Astrocyte (in vitro differentiated cells and primary cell): ENCODE data around the gene IL25. TPM values are rescaled to one million over a fixed set of nuclear protein-coding genes. Genes with fewer than 3 reads are reported as not detected.

Experiments
- DNase-seq: peaks from one replicate; pipeline ENCODE4 v3.0.0-alpha.2; 2010; ENCODE audit warnings: low read depth
- FAIRE-seq: peaks from 2 replicates; lab custom pipeline; 2011; peaks lifted over from hg19 to GRCh38; lab: Jason Lieb, UNC
- H2AFZ ChIP-seq: 2 replicates; pipeline ENCODE4 v1.6.0; 2012; ENCODE audit warnings: low read depth, low read length, inconsistent platforms
- H3K27ac ChIP-seq: 2 replicates; pipeline ENCODE4 v1.5.1; 2011; ENCODE audit warnings: low read depth, low read length, inconsistent platforms
- H3K27me3 ChIP-seq: 2 replicates; pipeline ENCODE4 v1.6.0; 2011; ENCODE audit warnings: low read length, inconsistent platforms; ENCODE audit not compliant: insufficient read depth
- H3K36me3 ChIP-seq: 2 replicates; pipeline ENCODE4 v1.5.1; 2011; ENCODE audit warnings: low read length, inconsistent platforms; ENCODE audit not compliant: insufficient read depth
- H3K4me1 ChIP-seq: 2 replicates; pipeline ENCODE4 v1.5.1; 2011; ENCODE audit warnings: low read length, inconsistent platforms; ENCODE audit not compliant: insufficient read depth
- H3K4me2 ChIP-seq: 2 replicates; pipeline ENCODE4 v1.6.0; 2012; ENCODE audit warnings: low read length, inconsistent platforms
- H3K4me3 ChIP-seq: 2 replicates; pipeline ENCODE4 v1.5.1; 2011; ENCODE audit warnings: low read depth, mild to moderate bottlenecking, low read length, inconsistent platforms; ENCODE audit not compliant: insufficient read depth
- H3K79me2 ChIP-seq: 2 replicates; pipeline ENCODE4 v1.6.0; 2012; ENCODE audit warnings: mild to moderate bottlenecking, low read length, inconsistent platforms; ENCODE audit not compliant: insufficient read depth
- H3K9ac ChIP-seq: 2 replicates; pipeline ENCODE4 v1.6.0; 2012; ENCODE audit warnings: mild to moderate bottlenecking, low read length, inconsistent platforms
- H3K9me3 ChIP-seq: 2 replicates; pipeline ENCODE4 v1.5.1; 2012; ENCODE audit warnings: low read depth, mild to moderate bottlenecking, low read length, inconsistent platforms; ENCODE audit not compliant: insufficient read depth
- H4K20me1 ChIP-seq: 2 replicates; pipeline ENCODE4 v1.6.0; 2012; ENCODE audit warnings: low read length, inconsistent platforms; ENCODE audit not compliant: insufficient read depth
- H3K27ac Mint-ChIP-seq: one replicate; pipeline ENCODE4 v1.8.0; 2021; ENCODE audit warnings: mild to moderate bottlenecking, mixed read lengths; ENCODE audit not compliant: unreplicated experiment
- H3K27me3 Mint-ChIP-seq: one replicate; pipeline ENCODE4 v1.8.0; 2021; ENCODE audit warnings: low read depth, mixed read lengths; ENCODE audit not compliant: unreplicated experiment
- H3K36me3 Mint-ChIP-seq: one replicate; pipeline ENCODE4 v1.8.0; 2021; ENCODE audit warnings: low read depth, mixed read lengths; ENCODE audit not compliant: unreplicated experiment
- H3K4me1 Mint-ChIP-seq: one replicate; pipeline ENCODE4 v1.8.0; 2021; ENCODE audit warnings: low read depth, mixed read lengths; ENCODE audit not compliant: unreplicated experiment
- H3K4me3 Mint-ChIP-seq: one replicate; pipeline ENCODE4 v1.8.0; 2021; ENCODE audit warnings: mild to moderate bottlenecking, moderate library complexity, mixed read lengths; ENCODE audit not compliant: unreplicated experiment
- H3K9me3 Mint-ChIP-seq: one replicate; pipeline ENCODE4 v1.8.0; 2021; ENCODE audit warnings: mild to moderate bottlenecking, mixed read lengths; ENCODE audit not compliant: unreplicated experiment
- EZH2 ChIP-seq: IDR thresholded peaks from 2 replicates; pipeline ENCODE4 v1.6.1; 2012; ENCODE audit warnings: mild to moderate bottlenecking, low read length, inconsistent platforms; ENCODE audit not compliant: insufficient read depth
- total RNA-seq: library from RNA; stranded (reverse); gene quantifications from 2 replicates; pipeline ENCODE4 v1.2.1, GENCODE V29; 2021
- TF ChIP-seq, protein P1 (sequence below): IDR thresholded peaks from 2 replicates; pipeline ENCODE4 v1.5.1; 2011; ENCODE audit warnings: low read depth, mild to moderate bottlenecking, inconsistent platforms, low read length, moderate library complexity; ENCODE audit not compliant: insufficient read depth

IL25 gene
- total RNA-seq, 1 donor from 2014 or later, result not detected

DNA sequence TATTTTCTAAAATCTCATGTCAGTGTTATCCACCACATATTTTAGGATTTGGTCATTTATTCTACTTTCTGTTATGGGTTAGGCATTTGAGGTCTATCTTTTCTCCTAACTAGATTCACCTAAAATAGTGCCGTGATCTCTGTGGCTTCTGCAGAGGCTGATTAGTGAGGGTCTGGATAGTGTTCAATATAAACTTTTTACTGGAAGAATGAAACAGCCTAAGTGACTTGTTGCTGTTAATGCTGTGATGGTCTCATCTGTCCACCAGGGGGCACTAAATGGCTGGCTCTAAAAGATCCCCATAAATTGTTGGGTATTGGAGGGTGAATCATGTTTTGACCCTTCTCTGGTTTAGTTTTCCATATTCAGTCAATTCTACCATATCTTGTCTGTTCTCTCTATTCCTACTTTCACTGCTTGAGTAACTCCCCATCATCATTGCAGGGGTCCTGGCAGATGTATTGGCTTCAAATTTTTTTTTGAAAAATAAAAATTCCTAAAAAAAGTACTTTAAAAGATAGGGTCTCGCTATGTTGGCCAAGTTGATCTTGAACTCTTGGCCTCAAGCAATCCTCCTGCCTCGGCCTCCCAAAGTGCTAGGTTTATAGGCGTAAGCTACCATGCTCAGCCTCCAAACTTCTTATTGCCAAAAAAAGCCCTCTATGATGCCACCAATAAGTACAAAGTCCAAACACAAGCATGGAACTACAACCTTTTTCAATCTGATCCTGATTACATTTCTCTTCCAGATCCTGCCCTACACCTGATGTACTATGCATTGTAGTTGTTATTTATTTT, 44.5 kb upstream of the IL25 start:
- Histone ChIP-seq H3K9me3 (no peaks in the 10 kb centered on the region), H3K4me3 (no peak overlapping the region), H3K27ac (no peak overlapping the region), H3K79me2 (peaks cover 18% of the 10 kb centered on the region), H3K36me3 (peaks cover 19% of the 10 kb centered on the region), H3K9ac (no peak overlapping the region), H3K4me1 (peaks cover 2% of the 10 kb centered on the region), H2AFZ (no peak overlapping the region), H3K4me2 (no peak overlapping the region), H3K27me3 (no peaks in the 10 kb centered on the region), H4K20me1 (peaks cover 27% of the 10 kb centered on the region)
- TF ChIP-seq EZH2, result no peak
- TF ChIP-seq, protein P1, sequence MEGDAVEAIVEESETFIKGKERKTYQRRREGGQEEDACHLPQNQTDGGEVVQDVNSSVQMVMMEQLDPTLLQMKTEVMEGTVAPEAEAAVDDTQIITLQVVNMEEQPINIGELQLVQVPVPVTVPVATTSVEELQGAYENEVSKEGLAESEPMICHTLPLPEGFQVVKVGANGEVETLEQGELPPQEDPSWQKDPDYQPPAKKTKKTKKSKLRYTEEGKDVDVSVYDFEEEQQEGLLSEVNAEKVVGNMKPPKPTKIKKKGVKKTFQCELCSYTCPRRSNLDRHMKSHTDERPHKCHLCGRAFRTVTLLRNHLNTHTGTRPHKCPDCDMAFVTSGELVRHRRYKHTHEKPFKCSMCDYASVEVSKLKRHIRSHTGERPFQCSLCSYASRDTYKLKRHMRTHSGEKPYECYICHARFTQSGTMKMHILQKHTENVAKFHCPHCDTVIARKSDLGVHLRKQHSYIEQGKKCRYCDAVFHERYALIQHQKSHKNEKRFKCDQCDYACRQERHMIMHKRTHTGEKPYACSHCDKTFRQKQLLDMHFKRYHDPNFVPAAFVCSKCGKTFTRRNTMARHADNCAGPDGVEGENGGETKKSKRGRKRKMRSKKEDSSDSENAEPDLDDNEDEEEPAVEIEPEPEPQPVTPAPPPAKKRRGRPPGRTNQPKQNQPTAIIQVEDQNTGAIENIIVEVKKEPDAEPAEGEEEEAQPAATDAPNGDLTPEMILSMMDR, result peak; percentile 93
- Mint-ChIP-seq H3K27me3 (peaks cover 7% of the 10 kb centered on the region), H3K4me1 (peaks cover 8% of the 10 kb centered on the region), H3K36me3 (peaks cover 6% of the 10 kb centered on the region), H3K4me3 (no peak overlapping the region), H3K9me3 (no peaks in the 10 kb centered on the region), H3K27ac (no peak overlapping the region)
- peak; percentile 47 for DNase-seq
- no peak for FAIRE-seq

DNA sequence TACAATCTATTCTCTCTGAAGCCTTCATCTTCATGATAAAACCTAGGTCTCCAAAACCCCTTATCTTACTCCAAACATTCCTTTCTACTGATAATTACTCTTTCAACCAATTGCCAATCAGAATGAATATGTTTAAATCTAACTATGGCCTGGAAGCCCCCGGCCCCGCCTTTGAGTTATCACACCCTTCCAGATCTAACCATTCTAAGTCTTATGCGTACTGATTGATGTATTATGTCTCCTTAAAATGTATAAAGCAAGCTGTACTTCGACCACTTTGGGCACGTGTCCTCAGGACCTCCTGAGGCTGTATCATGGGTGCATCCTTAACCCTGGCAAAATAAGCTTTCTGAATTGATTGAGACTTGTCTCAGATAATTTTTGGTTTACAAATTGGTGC, 37.0 kb upstream of the IL25 start:
- Histone ChIP-seq H4K20me1 (no peaks in the 10 kb centered on the region), H3K36me3 (no peaks in the 10 kb centered on the region), H3K9ac (no peak overlapping the region), H3K27ac (no peak overlapping the region), H3K4me3 (no peak overlapping the region), H3K9me3 (no peaks in the 10 kb centered on the region), H3K4me2 (no peak overlapping the region), H3K27me3 (peaks cover 2% of the 10 kb centered on the region), H3K79me2 (no peaks in the 10 kb centered on the region), H3K4me1 (no peaks in the 10 kb centered on the region), H2AFZ (no peak overlapping the region)
- H3K4me3 Mint-ChIP-seq, result no peak overlapping the region
- no peak for DNase-seq
- no peaks in the 10 kb centered on the region for H3K9me3 Mint-ChIP-seq
- no peak for FAIRE-seq
- TF ChIP-seq EZH2, result no peak
- TF ChIP-seq, protein P1, result no peak
- H3K36me3 Mint-ChIP-seq, result no peaks in the 10 kb centered on the region
- no peaks in the 10 kb centered on the region for H3K4me1 Mint-ChIP-seq
- no peak overlapping the region for H3K27ac Mint-ChIP-seq
- H3K27me3 Mint-ChIP-seq, result peaks cover 13% of the 10 kb centered on the region
